Measurements from ENCODE around the gene WDFY3.

Gene WDFY3

DNA sequence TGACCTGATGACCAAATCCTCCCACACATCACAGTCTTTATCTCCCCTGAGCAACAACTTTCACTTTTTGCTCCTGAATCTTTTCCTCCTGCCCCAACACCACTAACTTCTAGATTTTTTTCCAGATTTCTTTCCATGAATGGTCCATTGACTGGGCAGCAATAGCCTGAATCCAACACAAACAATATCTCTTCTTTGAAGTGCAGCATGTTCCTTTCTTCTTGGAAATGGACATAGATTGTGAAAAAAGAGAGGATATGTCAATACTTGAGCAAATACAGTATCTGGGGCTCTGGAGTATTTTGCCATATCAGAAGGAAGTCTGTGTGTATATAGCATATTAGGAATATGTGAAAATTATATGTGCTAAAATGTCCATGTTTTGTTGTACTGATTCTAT is 328.4 kb downstream of the WDFY3 start:
- no peak for DNase-seq (ENCODE audit: low read depth)
- TF ChIP-seq, protein P1, sequence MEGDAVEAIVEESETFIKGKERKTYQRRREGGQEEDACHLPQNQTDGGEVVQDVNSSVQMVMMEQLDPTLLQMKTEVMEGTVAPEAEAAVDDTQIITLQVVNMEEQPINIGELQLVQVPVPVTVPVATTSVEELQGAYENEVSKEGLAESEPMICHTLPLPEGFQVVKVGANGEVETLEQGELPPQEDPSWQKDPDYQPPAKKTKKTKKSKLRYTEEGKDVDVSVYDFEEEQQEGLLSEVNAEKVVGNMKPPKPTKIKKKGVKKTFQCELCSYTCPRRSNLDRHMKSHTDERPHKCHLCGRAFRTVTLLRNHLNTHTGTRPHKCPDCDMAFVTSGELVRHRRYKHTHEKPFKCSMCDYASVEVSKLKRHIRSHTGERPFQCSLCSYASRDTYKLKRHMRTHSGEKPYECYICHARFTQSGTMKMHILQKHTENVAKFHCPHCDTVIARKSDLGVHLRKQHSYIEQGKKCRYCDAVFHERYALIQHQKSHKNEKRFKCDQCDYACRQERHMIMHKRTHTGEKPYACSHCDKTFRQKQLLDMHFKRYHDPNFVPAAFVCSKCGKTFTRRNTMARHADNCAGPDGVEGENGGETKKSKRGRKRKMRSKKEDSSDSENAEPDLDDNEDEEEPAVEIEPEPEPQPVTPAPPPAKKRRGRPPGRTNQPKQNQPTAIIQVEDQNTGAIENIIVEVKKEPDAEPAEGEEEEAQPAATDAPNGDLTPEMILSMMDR (IDR thresholded peaks at IDR 0.05; ENCODE audit: low read depth, low read length, missing control alignments) = no peak
- no peak overlapping the region for H3K4me3 ChIP-seq (ENCODE audit: low read depth, low read length)
- in situ Hi-C loops (cut with HindIII; ENCODE audit: low sequenced_read_pairs) = no loop called here

- TF ChIP-seq, protein P1 (IDR thresholded peaks at IDR 0.05; ENCODE audit: low read depth, low read length, missing control alignments) = no peak
- DNase-seq (ENCODE audit: low read depth) = no peak
- no peak overlapping the region for H3K4me3 ChIP-seq (ENCODE audit: low read depth, low read length)
- in situ Hi-C loops (cut with HindIII; ENCODE audit: low sequenced_read_pairs) = no loop called here
Observed at GRCh38 chr4:84634961-84635360, 331.5 kb downstream of the WDFY3 start.

DNA sequence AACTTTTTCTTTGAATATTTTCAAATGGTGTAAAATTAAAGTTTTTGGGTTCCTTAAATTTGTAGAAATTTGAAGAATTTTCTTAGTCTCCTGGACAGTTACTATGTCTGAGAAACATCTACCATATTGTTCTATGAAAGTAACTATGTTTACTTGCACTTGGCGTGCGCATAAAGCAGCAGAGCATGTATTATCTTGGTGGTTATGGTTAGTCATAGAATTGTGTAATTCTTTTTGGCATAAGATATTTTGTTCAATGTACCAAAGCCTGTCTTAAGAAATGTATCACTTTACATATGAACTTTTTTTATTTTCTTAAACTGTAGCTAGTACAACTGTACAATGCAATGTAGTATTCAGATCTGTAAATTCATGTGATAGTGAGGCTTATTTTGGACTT is 334.4 kb downstream of the WDFY3 start:
- TF ChIP-seq, protein P1 (IDR thresholded peaks at IDR 0.05; ENCODE audit: low read depth, low read length, missing control alignments) = no peak
- peak; percentile 75 for DNase-seq (ENCODE audit: low read depth)
- H3K4me3 ChIP-seq (ENCODE audit: low read depth, low read length) = no peak overlapping the region
- in situ Hi-C loops (cut with HindIII; ENCODE audit: low sequenced_read_pairs) = no loop called here

- in situ Hi-C loops (cut with HindIII; ENCODE audit: low sequenced_read_pairs) = no loop called here
- no peak overlapping the region for H3K4me3 ChIP-seq (ENCODE audit: low read depth, low read length)
- DNase-seq (ENCODE audit: low read depth) = no peak
- TF ChIP-seq, protein P1 (IDR thresholded peaks at IDR 0.05; ENCODE audit: low read depth, low read length, missing control alignments) = no peak
Observed at GRCh38 chr4:84631573-84631972, 334.9 kb downstream of the WDFY3 start.

DNA sequence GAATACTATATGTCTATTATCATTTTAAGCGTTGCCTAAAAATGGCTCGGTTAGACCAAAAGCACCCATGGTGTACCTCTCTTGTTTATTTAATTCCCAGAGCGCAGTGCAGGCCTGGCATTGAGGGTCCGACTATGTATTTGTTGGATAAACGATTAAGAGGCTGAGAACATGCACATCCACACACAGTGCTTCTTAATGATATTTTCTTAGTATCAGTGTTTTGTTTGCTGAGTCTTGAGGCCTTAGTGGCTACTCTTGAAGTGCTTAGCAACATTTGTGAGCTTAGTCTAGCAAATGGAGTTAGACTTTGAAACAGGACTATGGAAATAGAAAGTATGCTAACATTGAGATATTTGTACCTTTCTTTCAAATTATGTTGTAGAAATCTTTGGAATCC is 339.8 kb downstream of the WDFY3 start:
- TF ChIP-seq, protein P1 (IDR thresholded peaks at IDR 0.05; ENCODE audit: low read depth, low read length, missing control alignments) = no peak
- no peak for DNase-seq (ENCODE audit: low read depth)
- in situ Hi-C loops (cut with HindIII; ENCODE audit: low sequenced_read_pairs) = no loop called here
- H3K4me3 ChIP-seq (ENCODE audit: low read depth, low read length) = no peak overlapping the region

GRCh38 chr4:84623661-84624060 is 342.8 kb downstream of the WDFY3 start:
- in situ Hi-C loops (cut with HindIII; ENCODE audit: low sequenced_read_pairs) = no loop called here
- TF ChIP-seq, protein P1 (IDR thresholded peaks at IDR 0.05; ENCODE audit: low read depth, low read length, missing control alignments) = no peak
- H3K4me3 ChIP-seq (ENCODE audit: low read depth, low read length) = no peak overlapping the region
- no peak for DNase-seq (ENCODE audit: low read depth)

DNA sequence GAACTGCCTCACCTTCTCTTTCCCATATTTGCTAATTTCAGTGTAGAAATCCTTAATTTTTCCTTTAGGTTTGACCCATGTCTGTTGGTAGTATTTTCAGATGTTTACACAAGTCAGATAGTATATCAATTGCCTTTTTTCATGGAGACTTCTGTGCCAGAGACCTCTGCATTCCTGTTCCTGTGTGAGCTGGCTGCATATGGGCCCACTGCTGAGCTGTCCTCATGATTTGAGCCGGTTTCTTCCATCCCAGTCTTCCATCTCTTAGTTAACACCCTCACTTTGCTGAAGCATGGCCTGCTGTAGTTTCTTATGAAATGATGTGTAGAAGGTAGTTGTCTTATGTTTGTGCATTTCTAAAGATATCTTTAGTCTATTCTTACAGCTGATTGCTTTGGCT is 343.5 kb downstream of the WDFY3 start:
- TF ChIP-seq, protein P1 (IDR thresholded peaks at IDR 0.05; ENCODE audit: low read depth, low read length, missing control alignments) = no peak
- no peak overlapping the region for H3K4me3 ChIP-seq (ENCODE audit: low read depth, low read length)
- no peak for DNase-seq (ENCODE audit: low read depth)
- in situ Hi-C loops (cut with HindIII; ENCODE audit: low sequenced_read_pairs) = no loop called here
